HUES48 (cell line): ENCODE results near the gene APBB2.

Experiments used
- H3K27ac ChIP-seq: one replicate; pipeline ENCODE4 v1.7.0; 2013; ENCODE audit warnings: low read depth, low read length, inconsistent platforms
- H3K27me3 ChIP-seq: 2 replicates; pipeline ENCODE4 v1.6.1; 2013; ENCODE audit warnings: mild to moderate bottlenecking, low read length; ENCODE audit not compliant: control insufficient read depth, insufficient read depth
- H3K36me3 ChIP-seq: 2 replicates; pipeline ENCODE4 v1.6.1; 2013; ENCODE audit warnings: low read length; ENCODE audit not compliant: control insufficient read depth, insufficient read depth
- H3K4me1 ChIP-seq: 2 replicates; pipeline ENCODE4 v1.6.1; 2013; ENCODE audit warnings: mild to moderate bottlenecking, low read length; ENCODE audit not compliant: control insufficient read depth, insufficient read depth
- H3K4me3 ChIP-seq: 2 replicates; pipeline ENCODE4 v1.5.1; 2013; ENCODE audit warnings: mild to moderate bottlenecking, low read depth, low read length
- H3K9ac ChIP-seq: 2 replicates; pipeline ENCODE4 v1.6.1; 2013; ENCODE audit warnings: mild to moderate bottlenecking, low read depth, low read length, moderate library complexity
- H3K9me3 ChIP-seq: 2 replicates; pipeline ENCODE4 v1.6.1; 2013; ENCODE audit warnings: low read length; ENCODE audit not compliant: control insufficient read depth, insufficient read depth

Gene APBB2

DNA sequence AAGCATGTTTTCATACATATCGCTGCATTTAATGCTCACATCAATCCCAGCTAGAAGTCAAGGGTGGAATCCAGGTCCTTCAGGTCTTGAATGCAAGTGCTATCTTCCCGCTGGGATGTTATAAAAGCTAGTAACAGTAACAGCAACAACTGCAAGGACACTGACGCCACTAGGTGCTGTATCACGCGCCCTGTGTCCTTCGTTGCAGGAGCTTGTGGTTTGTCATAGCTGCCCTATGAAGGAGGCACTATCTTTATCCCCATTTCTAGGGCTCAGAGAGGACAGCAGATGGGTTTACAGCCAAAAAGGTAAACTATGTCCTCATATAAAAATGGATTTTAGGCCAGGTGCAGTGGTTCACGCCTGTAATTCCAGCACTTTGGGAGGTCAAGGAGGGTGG, 261.7 kb downstream of the APBB2 start:
- Histone ChIP-seq H3K9ac (no peak overlapping the region), H3K36me3 (no peaks in the 10 kb centered on the region), H3K27ac (no peak overlapping the region), H3K27me3 (no peaks in the 10 kb centered on the region), H3K4me3 (no peak overlapping the region), H3K4me1 (peaks cover 10% of the 10 kb centered on the region), H3K9me3 (no peaks in the 10 kb centered on the region)

DNA sequence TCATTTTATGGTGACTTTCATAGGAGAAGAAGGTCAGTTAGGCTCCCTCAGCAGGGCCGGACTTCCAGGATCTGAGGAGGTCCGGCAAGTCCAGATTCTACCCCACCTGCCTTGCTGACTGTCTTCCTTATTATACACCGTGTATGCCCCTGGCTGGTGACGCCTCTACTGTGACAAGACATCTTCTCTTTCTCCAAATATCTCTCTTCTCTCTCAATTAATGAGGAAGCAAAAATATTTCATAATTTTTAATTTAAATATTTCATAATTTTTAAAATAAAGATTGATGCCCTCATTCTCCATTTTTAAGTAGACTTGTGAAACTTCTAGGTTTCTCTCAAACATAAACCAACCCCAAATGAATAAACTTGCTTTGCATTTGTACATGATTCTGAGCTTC, 262.1 kb downstream of the APBB2 start:
- Histone ChIP-seq H3K36me3 (no peaks in the 10 kb centered on the region), H3K9ac (no peak overlapping the region), H3K4me1 (peaks cover 10% of the 10 kb centered on the region), H3K4me3 (no peak overlapping the region), H3K9me3 (no peaks in the 10 kb centered on the region), H3K27ac (no peak overlapping the region), H3K27me3 (no peaks in the 10 kb centered on the region)

DNA sequence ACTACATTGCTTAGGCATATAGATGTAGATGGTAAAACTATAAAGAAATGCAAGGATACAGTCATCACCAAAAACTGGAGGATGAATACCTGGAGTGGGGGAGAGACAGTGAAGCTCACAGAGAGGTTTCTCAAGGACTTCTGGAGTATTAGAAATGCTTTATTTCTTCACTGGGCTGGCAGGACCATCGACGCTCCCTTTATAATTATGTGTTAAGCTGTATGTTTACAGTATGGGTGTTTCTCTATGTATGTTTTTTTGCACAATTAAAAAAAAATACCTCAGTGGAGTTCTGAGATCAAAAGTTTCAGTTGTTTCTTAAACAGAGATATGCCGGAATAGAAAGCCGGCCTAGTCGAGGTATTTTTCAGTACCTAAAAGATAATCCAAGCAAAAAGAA, 263.3 kb downstream of the APBB2 start:
- Histone ChIP-seq H3K4me1 (peaks cover 10% of the 10 kb centered on the region), H3K36me3 (no peaks in the 10 kb centered on the region), H3K4me3 (no peak overlapping the region), H3K27me3 (no peaks in the 10 kb centered on the region), H3K9ac (no peak overlapping the region), H3K27ac (no peak overlapping the region), H3K9me3 (no peaks in the 10 kb centered on the region)

DNA sequence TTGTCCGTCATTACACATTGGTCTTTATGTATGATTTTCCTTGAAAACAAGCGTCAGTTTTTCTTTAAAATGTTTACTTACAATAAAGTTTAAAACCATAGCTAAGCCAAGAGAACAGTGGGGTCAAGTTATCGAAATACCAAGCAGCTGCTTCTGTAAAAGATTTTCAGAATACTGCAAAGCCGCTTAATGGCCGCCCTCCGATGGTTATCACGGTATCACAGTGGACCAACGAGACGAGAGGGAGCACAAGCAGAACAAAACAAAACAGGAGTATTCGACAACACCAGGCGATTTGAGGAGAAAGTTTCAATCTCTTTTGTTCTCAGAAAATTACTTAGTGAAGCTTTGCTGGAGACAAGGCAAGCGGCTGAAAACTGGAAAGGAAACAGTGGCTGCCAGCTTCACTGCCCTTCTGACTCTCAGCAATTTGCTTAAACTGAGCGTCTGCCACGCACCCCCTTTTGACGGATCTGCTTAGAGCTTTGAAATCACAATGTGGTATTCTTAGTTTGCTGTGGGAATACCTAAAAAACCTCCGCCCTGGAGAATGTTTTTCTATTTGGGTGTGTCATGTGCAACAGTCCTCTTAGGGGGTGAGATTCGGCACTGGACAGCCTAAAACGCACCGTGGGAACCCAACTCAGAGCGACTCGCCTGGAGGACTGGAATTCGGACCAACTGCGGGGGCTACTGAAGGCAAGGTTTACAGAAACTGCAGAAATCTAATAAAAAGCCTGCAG, 264.8 kb downstream of the APBB2 start:
- Histone ChIP-seq H3K27me3 (no peaks in the 10 kb centered on the region), H3K36me3 (no peaks in the 10 kb centered on the region), H3K4me1 (peaks cover 10% of the 10 kb centered on the region), H3K27ac (no peak overlapping the region), H3K4me3 (no peak overlapping the region), H3K9me3 (no peaks in the 10 kb centered on the region), H3K9ac (no peak overlapping the region)

DNA sequence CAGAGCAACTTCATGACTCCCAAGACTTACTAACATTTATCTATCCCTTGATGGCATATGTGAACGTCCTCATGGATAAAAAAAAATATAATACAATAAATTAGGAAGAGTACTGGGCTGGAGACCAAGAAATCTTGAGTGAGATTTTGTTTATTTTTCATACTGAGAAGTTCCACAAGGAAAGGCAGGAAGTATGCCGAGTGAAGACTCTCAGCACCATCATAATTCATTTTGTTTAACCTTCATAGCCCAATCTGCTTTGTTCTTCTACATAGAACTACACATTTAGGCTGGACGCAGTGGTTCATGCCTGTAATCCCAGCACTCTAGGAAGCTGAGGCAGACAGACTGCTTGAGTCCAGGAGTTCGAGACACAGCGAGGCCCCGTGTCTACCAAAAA, 266.3 kb downstream of the APBB2 start:
- no peaks in the 10 kb centered on the region for H3K36me3 ChIP-seq
- no peak overlapping the region for H3K27ac ChIP-seq
- H3K27me3 ChIP-seq = no peaks in the 10 kb centered on the region
- H3K9me3 ChIP-seq = no peaks in the 10 kb centered on the region
- H3K4me3 ChIP-seq = no peak overlapping the region
- H3K9ac ChIP-seq = no peak overlapping the region
- H3K4me1 ChIP-seq = peaks cover 2% of the 10 kb centered on the region; the same call in 1 of the 2 replicates

DNA sequence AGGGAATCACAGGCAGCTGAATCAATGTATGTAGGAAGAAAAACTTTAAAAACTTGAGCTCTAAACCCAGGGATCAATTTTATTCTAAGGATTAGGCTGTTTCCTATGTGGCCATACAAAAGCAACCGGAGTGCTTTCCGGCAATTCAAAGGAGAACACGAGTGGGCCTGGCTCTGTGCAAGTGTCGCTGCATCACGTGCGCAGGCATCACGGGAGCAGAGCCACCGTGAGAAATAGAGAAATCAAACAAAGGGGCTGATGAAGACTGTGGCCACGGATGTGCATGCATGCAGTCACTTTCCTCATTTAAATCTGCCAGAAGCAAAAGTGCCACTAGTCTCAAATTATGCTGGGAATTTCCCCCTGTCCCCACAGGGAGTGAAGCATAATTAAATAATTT, 267.7 kb downstream of the APBB2 start:
- H3K9ac ChIP-seq = no peak overlapping the region
- no peaks in the 10 kb centered on the region for H3K9me3 ChIP-seq
- H3K27me3 ChIP-seq = no peaks in the 10 kb centered on the region
- no peak overlapping the region for H3K4me3 ChIP-seq
- peaks cover 6% of the 10 kb centered on the region; the same call in 1 of the 2 replicates for H3K4me1 ChIP-seq
- no peaks in the 10 kb centered on the region for H3K36me3 ChIP-seq
- no peak overlapping the region for H3K27ac ChIP-seq

DNA sequence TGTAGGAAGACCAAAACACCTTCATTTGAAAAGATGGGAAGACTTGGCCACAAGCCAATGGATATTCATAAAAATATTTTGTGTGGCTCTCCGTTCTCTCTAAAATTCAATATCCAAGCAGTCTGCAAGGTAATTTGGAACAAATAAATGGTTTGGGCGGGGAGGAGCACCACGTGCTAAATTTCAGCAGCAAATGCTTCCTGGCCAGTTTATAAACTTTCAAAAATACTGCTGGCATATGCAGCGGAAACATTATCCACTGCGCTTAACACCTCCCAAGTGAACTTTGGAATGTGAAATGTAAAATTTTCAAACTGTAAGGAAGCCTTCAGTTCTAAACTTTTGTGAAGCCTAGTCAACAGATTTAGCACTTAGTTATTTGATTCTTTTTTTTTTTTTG, 273.6 kb downstream of the APBB2 start:
- H3K9me3 ChIP-seq = no peaks in the 10 kb centered on the region
- no peak overlapping the region for H3K9ac ChIP-seq
- H3K36me3 ChIP-seq = no peaks in the 10 kb centered on the region
- H3K4me1 ChIP-seq = peaks cover 8% of the 10 kb centered on the region
- H3K4me3 ChIP-seq = no peak overlapping the region
- no peaks in the 10 kb centered on the region for H3K27me3 ChIP-seq
- no peak overlapping the region for H3K27ac ChIP-seq

DNA sequence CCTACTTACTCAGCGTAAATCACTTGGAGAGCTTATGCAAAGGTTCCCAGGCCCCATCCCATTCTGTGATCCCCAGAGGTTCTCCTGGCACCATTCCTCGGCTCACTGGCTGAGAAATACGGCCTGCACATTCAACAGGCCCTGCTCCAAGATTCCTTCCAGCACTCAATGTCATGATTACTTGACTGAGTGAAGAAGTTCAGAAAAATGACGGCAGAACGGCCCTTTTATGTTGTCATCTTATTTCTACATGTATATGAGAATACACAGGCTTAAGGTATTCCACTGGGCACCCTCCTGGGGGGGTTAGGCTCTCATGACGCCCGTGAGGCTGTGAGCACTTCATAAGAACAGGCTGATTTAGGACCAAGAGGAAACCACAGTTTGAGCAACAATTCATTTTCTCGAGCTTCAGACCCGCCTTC, 274.0 kb downstream of the APBB2 start:
- Histone ChIP-seq H3K9ac (no peak overlapping the region), H3K27me3 (no peaks in the 10 kb centered on the region), H3K4me3 (no peak overlapping the region)

DNA sequence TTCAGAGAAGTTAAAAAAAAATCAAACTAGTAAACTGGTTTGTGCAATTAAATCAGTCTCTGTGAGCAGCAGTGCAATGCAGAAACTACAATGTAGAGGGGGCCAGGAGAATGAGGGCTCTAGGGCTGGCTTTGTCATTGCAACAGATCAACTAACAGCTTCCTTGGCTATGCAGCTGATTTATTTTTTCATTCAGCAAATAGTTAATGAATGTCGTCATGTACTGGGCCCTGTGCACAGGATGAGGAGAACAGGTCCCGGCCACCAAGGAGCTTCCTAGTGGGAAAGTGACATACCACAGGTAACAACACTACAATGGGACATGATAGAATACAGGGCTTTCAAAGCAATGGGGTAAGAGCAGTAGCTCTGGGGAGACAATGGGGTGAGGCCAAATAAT, 274.5 kb downstream of the APBB2 start:
- no peaks in the 10 kb centered on the region for H3K9me3 ChIP-seq
- no peak overlapping the region for H3K4me3 ChIP-seq
- H3K4me1 ChIP-seq = peaks cover 16% of the 10 kb centered on the region
- H3K27ac ChIP-seq = no peak overlapping the region
- no peak overlapping the region for H3K9ac ChIP-seq
- no peaks in the 10 kb centered on the region for H3K27me3 ChIP-seq
- H3K36me3 ChIP-seq = no peaks in the 10 kb centered on the region

More for the DNA sequence above, 274.0 kb downstream of the APBB2 start:
- no peaks in the 10 kb centered on the region for H3K36me3 ChIP-seq
- no peak overlapping the region for H3K27ac ChIP-seq
- H3K9me3 ChIP-seq = no peaks in the 10 kb centered on the region
- peaks cover 11% of the 10 kb centered on the region for H3K4me1 ChIP-seq

DNA sequence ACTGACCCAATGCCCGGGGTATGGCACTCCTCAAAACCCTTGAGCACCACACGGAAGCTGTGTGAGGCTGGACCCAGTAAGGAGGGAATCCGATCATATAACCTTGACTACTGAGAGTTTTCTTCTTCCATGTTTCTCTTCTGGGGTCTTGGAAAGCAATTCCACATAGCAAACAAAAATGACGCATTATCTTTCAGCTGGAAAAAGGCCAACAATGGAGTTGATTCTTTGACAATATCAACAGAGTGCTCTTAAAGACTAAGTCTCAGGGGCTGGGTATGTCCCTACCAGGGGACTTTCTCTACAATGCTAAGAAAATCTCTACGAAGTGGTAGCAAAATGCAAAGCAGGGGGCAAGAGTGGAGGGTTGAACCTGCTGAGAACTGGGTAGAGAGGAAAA, 276.0 kb downstream of the APBB2 start:
- Histone ChIP-seq H3K4me3 (no peak overlapping the region), H3K9me3 (no peaks in the 10 kb centered on the region), H3K27me3 (no peaks in the 10 kb centered on the region), H3K4me1 (peaks cover 28% of the 10 kb centered on the region), H3K9ac (no peak overlapping the region), H3K27ac (no peak overlapping the region), H3K36me3 (no peaks in the 10 kb centered on the region)

DNA sequence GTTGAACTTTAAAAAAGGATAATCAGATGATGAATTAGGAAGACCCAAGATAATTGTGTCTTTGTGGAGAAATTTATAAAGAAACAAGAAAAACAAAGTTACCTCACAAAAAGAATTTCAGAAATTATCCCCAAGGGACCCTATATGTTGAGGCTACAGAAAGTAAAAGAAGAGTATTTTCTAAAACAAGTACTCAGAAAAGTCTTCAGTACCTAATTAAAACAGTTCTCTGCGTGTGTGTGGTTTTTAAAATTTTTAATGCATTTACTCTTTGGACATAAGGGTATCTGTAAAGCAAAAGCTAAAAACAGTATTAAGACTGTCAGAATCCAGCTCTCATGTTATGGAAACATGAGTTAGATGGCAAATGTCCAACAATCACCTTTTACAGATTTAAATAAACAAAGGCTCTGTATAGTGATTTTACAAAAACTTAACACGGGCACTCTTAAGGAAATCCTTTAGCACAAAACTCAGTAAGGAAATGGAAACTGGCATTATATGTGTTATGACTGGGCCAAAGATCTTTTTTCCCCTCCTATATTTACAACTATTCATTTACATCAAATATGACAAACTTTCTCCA, 277.1 kb downstream of the APBB2 start:
- H3K27ac ChIP-seq = no peak overlapping the region
- peaks cover 23% of the 10 kb centered on the region for H3K4me1 ChIP-seq
- no peaks in the 10 kb centered on the region for H3K9me3 ChIP-seq
- no peak overlapping the region for H3K4me3 ChIP-seq
- H3K27me3 ChIP-seq = no peaks in the 10 kb centered on the region
- H3K9ac ChIP-seq = no peak overlapping the region
- H3K36me3 ChIP-seq = no peaks in the 10 kb centered on the region
